GM13977 (cell line): ENCODE results near the gene CRYBB1.

Source experiments
- DNase-seq: peaks from one replicate; pipeline ENCODE4 v3.0.0; 2012; ENCODE audit warnings: low spot score
- CTCF ChIP-seq: IDR thresholded peaks from 2 replicates; pipeline ENCODE4 v1.5.1; 2012; ENCODE audit warnings: mild to moderate bottlenecking, control low read depth; ENCODE audit not compliant: insufficient read depth; ENCODE audit errors: extremely low read depth, missing control alignments
- in situ Hi-C: fragments of 300-500 bp; cut with MboI; formaldehyde crosslinking; loops from one replicate; pipeline ENCODE4 v1.12.0; 2022; ENCODE audit warnings: low sequenced_read_pairs, low pct_unique_long_range_greater_than_20kb, mixed read lengths, inconsistent platforms; ENCODE audit not compliant: unreplicated experiment

The CRYBB1 gene

GRCh38 chr22:26648528-26649388 is 30.9 kb upstream of the CRYBB1 start:
- no peak for TF ChIP-seq CTCF

GRCh38 chr22:26648011-26648497 is 30.2 kb upstream of the CRYBB1 start:
- no peak for DNase-seq
- in situ Hi-C loops = no loop called here
- TF ChIP-seq CTCF = no peak

More at GRCh38 chr22:26648528-26649388, 30.9 kb upstream of the CRYBB1 start:
- no peak for DNase-seq
- in situ Hi-C loops = no loop called here

GRCh38 chr22:26646158-26646557 is 28.3 kb upstream of the CRYBB1 start:
- no peak for TF ChIP-seq CTCF
- in situ Hi-C loops = no loop called here
- DNase-seq = no peak

- in situ Hi-C loops = no loop called here
Observed at GRCh38 chr22:26643418-26644100, 25.7 kb upstream of the CRYBB1 start.

GRCh38 chr22:26642465-26643417 is 24.9 kb upstream of the CRYBB1 start:
- TF ChIP-seq CTCF = peak; percentile 44
- in situ Hi-C loops = no loop called here
- DNase-seq = peak; percentile 73

More at GRCh38 chr22:26643418-26644100, 25.7 kb upstream of the CRYBB1 start:
- no peak for DNase-seq
- TF ChIP-seq CTCF = no peak

- TF ChIP-seq CTCF = no peak
- in situ Hi-C loops = no loop called here
- no peak for DNase-seq
Observed at GRCh38 chr22:26636296-26636695, 18.5 kb upstream of the CRYBB1 start.
